GM21619 (cell line): ENCODE results near the gene TERB2.
A peak's percentile ranks its signal among the peaks of the same experiment; 100 is the strongest.
"Not testable (repeated sequence)": the region's sequence is repeated elsewhere in the genome, so short reads cannot be mapped to it uniquely, and the experiment has no call there.

Experiments used
- ATAC-seq: cut with Tn5 transposase; IDR thresholded peaks from one replicate; pipeline ENCODE4 v1.9.1; 2021; ENCODE audit not compliant: unreplicated experiment

TERB2 gene

GRCh38 chr15:45001180-45001579, 44.7 kb downstream of the TERB2 start:
- ATAC-seq: not testable (repeated sequence)

DNA sequence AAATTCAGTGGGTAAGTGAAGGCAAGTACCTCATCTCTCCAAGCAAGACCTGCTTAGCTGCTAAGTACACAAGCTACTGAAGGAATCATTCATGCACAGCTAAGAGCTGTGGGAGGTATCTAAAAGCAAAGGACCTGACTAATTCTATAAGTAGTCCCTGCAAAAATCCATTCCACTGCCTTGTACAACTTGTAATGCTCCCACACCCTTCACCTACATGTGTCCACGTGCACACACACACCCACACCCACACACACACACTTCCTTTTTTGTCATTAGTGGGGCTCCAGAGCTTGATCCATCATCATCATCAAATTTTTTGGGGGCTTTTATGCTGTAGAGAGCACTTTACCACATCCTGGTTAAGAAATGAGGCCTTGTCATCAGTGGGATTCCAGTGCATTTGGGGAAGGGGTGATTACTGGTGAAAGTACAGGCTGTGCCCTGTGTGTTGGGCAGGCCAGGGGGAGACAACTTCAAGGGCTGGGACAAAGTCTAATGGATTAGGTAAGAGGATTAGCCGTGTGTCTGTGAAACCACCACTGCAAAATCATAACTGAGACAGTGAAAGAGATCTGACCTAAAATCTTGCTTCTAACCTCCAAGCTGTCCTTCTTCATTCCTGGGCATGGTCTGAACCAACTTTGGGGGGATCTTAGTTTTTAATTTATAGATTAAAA, 47.4 kb downstream of the TERB2 start:
- ATAC-seq: not testable (repeated sequence)

GRCh38 chr15:45004590-45005175, 48.2 kb downstream of the TERB2 start:
- ATAC-seq: not testable (repeated sequence)

DNA sequence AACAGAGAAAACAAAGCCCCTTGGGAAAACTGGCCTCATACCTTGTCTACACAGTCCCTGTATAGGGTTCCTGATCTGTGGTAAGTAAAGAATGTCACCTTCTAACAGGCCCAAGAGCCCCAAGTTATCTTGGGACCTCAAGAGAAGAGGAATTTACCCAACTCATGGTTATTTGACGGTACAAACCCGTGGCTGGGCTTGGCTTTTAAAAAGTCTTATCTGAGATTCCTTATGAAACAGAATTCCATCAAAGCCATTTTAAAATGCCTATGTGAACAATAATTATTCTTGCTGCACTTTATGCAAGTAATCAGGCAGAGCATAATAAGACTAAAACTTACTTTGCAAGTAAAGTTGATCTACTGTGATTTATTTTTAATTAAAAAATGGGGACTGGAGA, 52.6 kb downstream of the TERB2 start:
- no peak for ATAC-seq

GRCh38 chr15:45015114-45015513, 58.6 kb downstream of the TERB2 start:
- not testable (repeated sequence) for ATAC-seq

- ATAC-seq: not testable (repeated sequence)
These were observed 63.9 kb downstream of the TERB2 start for GRCh38 chr15:45020222-45020900.

GRCh38 chr15:45020901-45021259, 64.4 kb downstream of the TERB2 start:
- ATAC-seq: not testable (repeated sequence)

GRCh38 chr15:45021348-45021747, 64.9 kb downstream of the TERB2 start:
- ATAC-seq: no peak

DNA sequence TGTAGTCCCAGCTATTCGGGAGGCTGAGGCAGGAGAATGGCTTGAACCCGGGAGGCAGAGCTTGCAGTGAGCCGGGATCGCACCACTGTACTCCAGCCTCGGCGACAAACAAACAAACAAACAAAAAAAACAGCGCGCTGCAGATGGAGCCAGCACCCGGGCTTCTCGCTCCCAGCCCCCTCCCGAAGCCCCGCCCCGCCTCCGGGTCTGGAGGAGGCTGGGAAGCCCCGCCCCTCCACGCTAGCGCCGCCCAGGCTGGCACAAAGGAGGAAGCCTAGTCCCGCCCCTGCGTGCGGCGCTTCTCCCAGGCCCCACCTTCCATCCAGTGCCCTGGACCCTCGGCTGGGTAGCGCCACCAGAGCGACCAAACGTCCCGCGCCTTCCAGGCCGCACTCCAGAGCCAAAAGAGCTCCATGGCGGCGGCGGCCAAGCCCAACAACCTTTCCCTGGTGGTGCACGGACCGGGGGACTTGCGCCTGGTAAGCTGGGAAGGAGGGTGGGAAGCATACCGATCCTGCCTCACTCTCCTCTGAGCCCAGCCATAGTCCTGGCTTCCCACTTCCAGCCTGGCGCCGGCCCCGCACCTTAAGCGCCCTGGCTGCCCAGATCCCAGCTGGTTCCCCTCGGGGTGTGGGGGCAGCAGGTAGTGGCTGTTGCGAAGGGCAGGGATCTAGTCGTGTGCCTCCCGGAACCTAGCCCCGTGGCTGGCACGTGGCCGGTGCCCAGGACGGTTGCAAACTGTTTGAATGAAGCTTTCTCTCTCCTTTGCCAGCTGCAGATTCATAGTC, 66.6 kb downstream of the TERB2 start, which contains the start of gene SORD:
TSS of gene SORD (plus strand) at position 325 of the 788 bp plus-strand sequence. CDS start at position 414, 89 bp downstream.
- ATAC-seq: peak; percentile 93

DNA sequence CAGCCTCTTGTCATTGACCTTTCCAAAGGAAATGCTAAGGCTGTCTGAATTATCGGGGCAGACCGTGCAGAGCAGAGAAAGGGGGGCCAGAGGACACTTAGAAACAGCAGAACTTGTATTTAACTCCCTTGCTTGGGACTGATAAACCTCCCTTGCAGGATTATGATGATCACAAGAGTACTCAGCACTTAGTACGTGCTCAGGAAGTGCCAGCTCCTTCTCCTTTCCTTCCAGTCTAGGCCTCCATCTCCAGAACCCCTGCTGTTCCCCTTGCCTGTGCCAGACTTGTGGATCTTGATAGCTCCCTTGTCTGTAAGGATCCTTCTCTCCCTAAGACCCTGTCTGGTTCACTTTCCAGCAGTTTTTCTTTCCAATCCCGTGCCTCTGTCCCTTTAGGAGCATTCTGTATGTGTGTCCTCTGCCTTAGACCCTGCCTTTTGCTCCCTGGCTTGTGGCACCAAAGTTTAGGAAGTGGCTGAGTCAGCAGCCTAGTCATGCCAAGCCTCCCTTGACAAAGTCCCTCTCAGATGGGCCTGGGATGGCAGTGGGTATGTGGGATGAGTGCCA, 67.3 kb downstream of the TERB2 start:
- ATAC-seq: no peak

GRCh38 chr15:45024649-45025048, 68.2 kb downstream of the TERB2 start:
- ATAC-seq: not testable (repeated sequence)

- not testable (repeated sequence) for ATAC-seq
These were observed 69.1 kb downstream of the TERB2 start for GRCh38 chr15:45025627-45026026.

- no peak for ATAC-seq
These were observed 70.2 kb downstream of the TERB2 start for GRCh38 chr15:45026651-45027190.

GRCh38 chr15:45027220-45027619, 70.7 kb downstream of the TERB2 start:
- ATAC-seq: no peak
